Measurements from ENCODE around the gene COL18A1. TPM values are rescaled to one million over a fixed set of nuclear protein-coding genes. Genes with fewer than 3 reads are reported as not detected.
A peak's percentile ranks its signal among the peaks of the same experiment; 100 is the strongest.

COL18A1 gene
- total and polyA plus RNA-seq, 9 of the 15 experiments (the other 6 are each of a cell fraction or from before 2014, with no cell fraction given): 0.14 to 16.4 (median 2.0) TPM

DNA sequence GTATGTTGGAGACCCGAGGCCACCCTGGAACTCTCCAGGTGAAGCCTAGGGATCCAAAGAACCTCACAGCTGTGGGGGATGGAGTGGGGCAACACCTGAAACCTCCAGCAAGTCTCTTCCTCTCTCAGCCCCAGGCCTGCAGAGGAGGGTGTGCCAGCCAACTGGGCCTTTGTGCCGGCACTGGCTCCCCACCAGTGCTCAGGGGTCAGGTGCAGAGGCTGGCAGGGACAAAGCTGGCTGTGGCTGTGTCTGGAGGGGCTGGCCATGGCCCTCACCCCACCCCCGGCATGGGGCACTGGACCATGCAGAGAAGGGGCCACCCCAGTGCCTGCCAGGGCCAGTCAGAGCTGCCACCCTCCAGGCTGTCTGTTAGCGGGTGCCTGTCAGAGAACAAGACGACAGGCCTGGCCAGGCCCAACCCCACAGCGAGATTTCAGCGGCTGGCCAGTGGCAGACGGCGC, 3.9 kb downstream of the COL18A1 start:
- Histone ChIP-seq H3K9me3 (replicated peaks; ENCODE audit: control insufficient read depth, insufficient read depth, low read depth, low read length) (no peaks in the 10 kb centered on the region), H3K4me1 (replicated peaks in 1 of 2; ENCODE audit: control insufficient read depth in 2 of 2, insufficient read depth in 2 of 2, low read length in 2 of 2) (peaks cover 47 to 93% of the 10 kb centered on the region in 2 experiments), H2AFZ (ENCODE audit: low read depth, low read length) (no peak overlapping the region), H3K9ac (ENCODE audit: insufficient read depth in 1 of 2, low read depth in 2 of 2, low read length in 2 of 2) (peak overlapping the region in 1 of 2 experiments; percentile 55; a peak in 2 of 4 replicates), H3K79me2 (ENCODE audit: control insufficient read depth, insufficient read depth, low read length) (peaks cover 42% of the 10 kb centered on the region), H3K27ac (ENCODE audit: extremely low read depth, low read depth, low read length) (no peak overlapping the region), H4K20me1 (replicated peaks; ENCODE audit: control insufficient read depth, insufficient read depth, low read length) (0 out of 2 replicates have a peak, but pooled peaks cover 5% of the 10 kb centered on the region), H3K27me3 (ENCODE audit: control insufficient read depth in 2 of 2, insufficient read depth in 2 of 2, low read length in 2 of 2) (no peaks in the 10 kb centered on the region), H3K36me3 (ENCODE audit: control insufficient read depth, insufficient read depth, low read length) (no peaks in the 10 kb centered on the region), H3K4me3 (no peak overlapping the region), H3K9me1 (ENCODE audit: control insufficient read depth, insufficient read depth, low read length) (peaks cover 5% of the 10 kb centered on the region), H3K4me2 (ENCODE audit: insufficient read depth, low read length) (no peak overlapping the region)
- no TSS peak for BruUV-seq (replicated peaks)
- ChIA-PET CTCF (ENCODE audit: low intra/inter-chr PET ratio) (no interaction called here), POLR2A (no interaction called here)
- FAIRE-seq: no peak
- intact Hi-C loops (cut with micrococcal nuclease): no loop called here
- WGBS (ENCODE audit: insufficient coverage, low coverage, missing lambda C conversion rate): 94% methylated on average over 7 of the region's 9 CpGs
- no peak for ATAC-seq
- DNase-seq (ENCODE audit: extremely low read depth in 1 of 4, low spot score in 3 of 4): no peak
- in situ Hi-C loops (cut with MboI): no loop called here
- TF ChIP-seq RBM14 (IDR thresholded peaks at IDR 0.05; ENCODE audit: borderline replicate concordance, insufficient read depth, low read depth, low read length) (no peak), SRSF3 (IDR thresholded peaks at IDR 0.05; ENCODE audit: insufficient read depth, low read length) (no peak), EWSR1 (IDR thresholded peaks at IDR 0.05; ENCODE audit: borderline replicate concordance, low read depth, partially characterized antibody) (no peak), CREBBP (IDR thresholded peaks at IDR 0.05; ENCODE audit: low read depth, low read length) (no peak), THRA (IDR thresholded peaks at IDR 0.05) (no peak)
- TF ChIP-seq, protein P1, sequence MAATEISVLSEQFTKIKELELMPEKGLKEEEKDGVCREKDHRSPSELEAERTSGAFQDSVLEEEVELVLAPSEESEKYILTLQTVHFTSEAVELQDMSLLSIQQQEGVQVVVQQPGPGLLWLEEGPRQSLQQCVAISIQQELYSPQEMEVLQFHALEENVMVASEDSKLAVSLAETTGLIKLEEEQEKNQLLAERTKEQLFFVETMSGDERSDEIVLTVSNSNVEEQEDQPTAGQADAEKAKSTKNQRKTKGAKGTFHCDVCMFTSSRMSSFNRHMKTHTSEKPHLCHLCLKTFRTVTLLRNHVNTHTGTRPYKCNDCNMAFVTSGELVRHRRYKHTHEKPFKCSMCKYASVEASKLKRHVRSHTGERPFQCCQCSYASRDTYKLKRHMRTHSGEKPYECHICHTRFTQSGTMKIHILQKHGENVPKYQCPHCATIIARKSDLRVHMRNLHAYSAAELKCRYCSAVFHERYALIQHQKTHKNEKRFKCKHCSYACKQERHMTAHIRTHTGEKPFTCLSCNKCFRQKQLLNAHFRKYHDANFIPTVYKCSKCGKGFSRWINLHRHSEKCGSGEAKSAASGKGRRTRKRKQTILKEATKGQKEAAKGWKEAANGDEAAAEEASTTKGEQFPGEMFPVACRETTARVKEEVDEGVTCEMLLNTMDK (IDR thresholded peaks at IDR 0.05; ENCODE audit: borderline replicate concordance, insufficient read depth, low read depth, low read length, poor library complexity, severe bottlenecking): no peak
